ENCODE data around the gene SCML1. TPM values are rescaled to one million over a fixed set of nuclear protein-coding genes. Genes with fewer than 3 reads are reported as not detected.

Gene SCML1
- total RNA-seq, 1 experiment from 2014 or later, result 2.7 TPM

- ChIA-PET CTCF (no interaction called here), RAD21 (ENCODE audit: low non-redundant PET in 1 of 2, low total read pairs in 2 of 2, uncharacterized antibody in 2 of 2, unreplicated experiment in 2 of 2) (no interaction called here), POLR2A (no interaction called here)
- no peak overlapping the region for H3K4me2 ChIP-seq (ENCODE audit: low read length)
- no peaks in the 10 kb centered on the region for H3K79me2 ChIP-seq (ENCODE audit: insufficient read depth, low read length)
- no peak overlapping the region for H3K9ac ChIP-seq (ENCODE audit: low read length)
- no peak for ATAC-seq
- no peak overlapping the region for H3K27ac ChIP-seq (ENCODE audit: low read depth, low read length)
- no peaks in the 10 kb centered on the region for H3K4me1 ChIP-seq (ENCODE audit: control insufficient read depth in 1 of 2, insufficient read depth in 2 of 2, low read length in 2 of 2)
- H2AFZ ChIP-seq (ENCODE audit: low read depth, low read length, poor library complexity, severe bottlenecking), result no peak overlapping the region
- no peaks in the 10 kb centered on the region for H3K36me3 ChIP-seq (ENCODE audit: control insufficient read depth in 1 of 2, insufficient read depth in 2 of 2, low read length in 2 of 2)
- intact Hi-C loops (cut with micrococcal nuclease), result no loop called here
- H3K9me3 ChIP-seq (ENCODE audit: control insufficient read depth in 1 of 2, insufficient read depth in 1 of 2, low read depth in 1 of 2, low read length in 2 of 2), result no peaks in the 10 kb centered on the region
- BruUV-seq (replicated peaks), result no TSS peak
- H4K20me1 ChIP-seq (ENCODE audit: insufficient read depth), result no peaks in the 10 kb centered on the region
- H3K4me3 ChIP-seq (replicated peaks in 1 of 2; ENCODE audit: low read depth in 1 of 2, low read length in 2 of 2), result no peak overlapping the region
- no peaks in the 10 kb centered on the region for H3K9me2 ChIP-seq (ENCODE audit: insufficient read depth)
- no peak for DNase-seq (ENCODE audit: low read depth, low spot score)
- TF ChIP-seq EZH2 (IDR thresholded peaks at IDR 0.05) (no peak), ELF1 (IDR thresholded peaks at IDR 0.05; ENCODE audit: borderline replicate concordance, low read depth) (no peak), ATF3 (IDR thresholded peaks at IDR 0.05) (no peak), FOSL1 (IDR thresholded peaks at IDR 0.05; ENCODE audit: low read depth) (no peak), CEBPB (IDR thresholded peaks at IDR 0.05; ENCODE audit: low read depth) (no peak), EZH2phosphoT487 (IDR thresholded peaks at IDR 0.05; ENCODE audit: borderline replicate concordance) (no peak), SP1 (IDR thresholded peaks at IDR 0.05; ENCODE audit: low read depth) (no peak), TCF7L2 (IDR thresholded peaks at IDR 0.05; ENCODE audit: borderline replicate concordance, extremely low read depth, insufficient read depth, insufficient read length) (no peak), EGR1 (IDR thresholded peaks at IDR 0.05; ENCODE audit: low read depth) (no peak), POLR2A (IDR thresholded peaks at IDR 0.05; ENCODE audit: borderline replicate concordance, extremely low read depth, insufficient read depth, insufficient read length) (no peak), RAD21 (IDR thresholded peaks at IDR 0.05; ENCODE audit: low read depth) (no peak), ZFX (IDR thresholded peaks at IDR 0.05) (no peak), POLR2AphosphoS5 (IDR thresholded peaks at IDR 0.05; ENCODE audit: low read depth, low read length) (no peak), CTCF (IDR thresholded peaks at IDR 0.05 in 2 of 3, conservative IDR thresholded peaks at IDR 0.05 in 1 of 3; ENCODE audit: borderline replicate concordance in 1 of 3, insufficient read depth in 1 of 3, low read depth in 2 of 3, low read length in 2 of 3) (no peak), SRF (IDR thresholded peaks at IDR 0.05; ENCODE audit: low read depth) (no peak)
- H3K27me3 ChIP-seq (ENCODE audit: insufficient read depth, low read length), result peaks cover 34% of the 10 kb centered on the region; the same call in 1 of the 2 replicates
Measured at GRCh38 chrX:17769701-17770269, 32.5 kb downstream of the SCML1 start.

Data from HCT116 (cell line).